ENCODE data around the gene MUC5AC.
"Not testable (repeated sequence)": the region's sequence is repeated elsewhere in the genome, so short reads cannot be mapped to it uniquely, and the experiment has no call there.

DNA sequence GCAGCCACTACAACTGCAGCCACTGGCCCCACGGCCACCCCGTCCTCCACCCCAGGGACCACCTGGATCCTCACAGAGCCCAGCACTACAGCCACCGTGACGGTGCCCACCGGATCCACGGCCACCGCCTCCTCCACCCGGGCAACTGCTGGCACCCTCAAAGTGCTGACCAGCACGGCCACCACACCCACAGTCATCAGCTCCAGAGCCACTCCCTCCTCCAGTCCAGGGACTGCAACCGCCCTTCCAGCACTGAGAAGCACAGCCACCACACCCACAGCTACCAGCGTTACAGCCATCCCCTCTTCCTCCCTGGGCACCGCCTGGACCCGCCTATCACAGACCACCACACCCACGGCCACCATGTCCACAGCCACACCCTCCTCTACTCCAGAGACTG is 88.5 kb downstream of the MUC5AC start:
- TF ChIP-seq POLR2A, CTCF (IDR thresholded peaks at IDR 0.05): not testable (repeated sequence)

Data from heart left ventricle (tissue), 13 donors.